GM12873 (cell line): ENCODE data around the gene FEM1C.

Experiments used
- CTCF ChIP-seq: IDR thresholded peaks from 2 replicates; pipeline ENCODE4 v1.5.1; 2012; ENCODE audit warnings: low read depth, mild to moderate bottlenecking, moderate library complexity, low read length, control low read depth; ENCODE audit not compliant: insufficient read depth; ENCODE audit errors: missing control alignments

FEM1C gene

GRCh38 chr5:115544436-115545350 lies at the start of gene FEM1C:
TSS of gene FEM1C (minus strand) at chr5:115544775. CDS start at chr5:115543493, 1,282 bp downstream.
- TF ChIP-seq CTCF, result no peak

GRCh38 chr5:115589043-115589442 lies 44.5 kb upstream of the FEM1C start:
- no peak for TF ChIP-seq CTCF

GRCh38 chr5:115588640-115589039 lies 44.1 kb upstream of the FEM1C start:
- TF ChIP-seq CTCF, result no peak

GRCh38 chr5:115586525-115587146 lies 42.1 kb upstream of the FEM1C start:
- TF ChIP-seq CTCF, result peak; percentile 34

- TF ChIP-seq CTCF, result no peak
Observed at GRCh38 chr5:115585265-115585664, 40.7 kb upstream of the FEM1C start.

GRCh38 chr5:115584501-115584900 lies 39.9 kb upstream of the FEM1C start:
- no peak for TF ChIP-seq CTCF

- TF ChIP-seq CTCF, result no peak
Observed at GRCh38 chr5:115583474-115583873, 38.9 kb upstream of the FEM1C start.
